Neural cell (in vitro differentiated cells): ENCODE measurements around the gene PDCD1. TPM values are rescaled to one million over a fixed set of nuclear protein-coding genes. Genes with fewer than 3 reads are reported as not detected.
A peak's percentile ranks its signal among the peaks of the same experiment; 100 is the strongest.

Source experiments
- H2AFZ ChIP-seq: fragments of 200-600, 300-800 bp; sonication (generic), shearing (Covaris generic); 2 replicates; pipeline ENCODE4 v1.6.0; 2014; ENCODE audit warnings: low read depth, mild to moderate bottlenecking, antibody characterized with exemption, low read length, moderate library complexity
- H3F3A ChIP-seq: fragments of 200-600 bp; shearing (Covaris generic); 2 replicates; pipeline ENCODE4 v1.6.1; 2016; ENCODE audit warnings: mild to moderate bottlenecking, moderate library complexity, mixed read lengths, antibody characterized with exemption, low read length; ENCODE audit not compliant: insufficient read depth, poor library complexity, severe bottlenecking
- H3K27ac ChIP-seq: fragments of 200-600, 300-800 bp; sonication (generic), shearing (Covaris generic); 2 replicates; pipeline ENCODE4 v1.5.1; 2014; ENCODE audit warnings: mild to moderate bottlenecking, low read length, moderate library complexity
- H3K27me3 ChIP-seq: fragments of 300-800, 200-600 bp; sonication (generic), shearing (Covaris generic); 2 replicates; pipeline ENCODE4 v1.6.0; 2014; ENCODE audit warnings: mild to moderate bottlenecking, low read depth, low read length, moderate library complexity; ENCODE audit not compliant: insufficient read depth
- H3K36me3 ChIP-seq: fragments of 300-800, 200-600 bp; sonication (generic), shearing (Covaris generic); 2 replicates; pipeline ENCODE4 v1.5.1; 2014; ENCODE audit warnings: mild to moderate bottlenecking, antibody characterized with exemption, low read length, moderate library complexity; ENCODE audit not compliant: insufficient read depth
- H3K4me2 ChIP-seq: fragments of 300-800, 200-600 bp; sonication (generic), shearing (Covaris generic); 2 replicates; pipeline ENCODE4 v1.6.0; 2014; ENCODE audit warnings: mild to moderate bottlenecking, low read length
- H3K4me3 ChIP-seq: fragments of 300-800, 200-600 bp; sonication (generic), shearing (Covaris generic); 2 replicates; pipeline ENCODE4 v1.5.1; 2014; ENCODE audit warnings: mild to moderate bottlenecking, low read length, moderate library complexity
- H3K79me2 ChIP-seq: fragments of 200-600 bp; shearing (Covaris generic); replicated peaks from 2 replicates; pipeline ENCODE4 v1.6.0; 2014; ENCODE audit warnings: mild to moderate bottlenecking, low read length, moderate library complexity; ENCODE audit not compliant: insufficient read depth
- H3K9ac ChIP-seq: fragments of 300-800, 200-600 bp; sonication (generic), shearing (Covaris generic); 2 replicates; pipeline ENCODE4 v1.6.1; 2016; ENCODE audit warnings: mild to moderate bottlenecking, low read length, mixed read lengths
- H3K9me2 ChIP-seq: fragments of 200-600 bp; shearing (Covaris generic); 2 replicates; pipeline ENCODE4 v1.6.1; 2016; ENCODE audit warnings: mild to moderate bottlenecking, low read length, mixed read lengths; ENCODE audit not compliant: insufficient read depth
- H3K9me3 ChIP-seq: fragments of 200-600, 300-800 bp; sonication (generic), shearing (Covaris generic); 2 replicates; pipeline ENCODE4 v1.6.1; 2016; ENCODE audit warnings: mild to moderate bottlenecking, mixed run types, low read length, moderate library complexity, mixed read lengths
- H4K20me1 ChIP-seq: fragments of 200-600 bp; shearing (Covaris generic); 2 replicates; pipeline ENCODE4 v1.6.1; 2016; ENCODE audit warnings: mild to moderate bottlenecking, mixed run types; ENCODE audit not compliant: insufficient read depth
- CTCF ChIP-seq: fragments of 450-650 bp; IDR thresholded peaks from 2 replicates; pipeline ENCODE4 v1.5.1; 2014; ENCODE audit warnings: antibody characterized with exemption, mild to moderate bottlenecking, moderate library complexity; ENCODE audit not compliant: poor library complexity, severe bottlenecking
- EP300 ChIP-seq: fragments of 450-650 bp; conservative IDR thresholded peaks from 2 replicates; pipeline ENCODE4 v1.6.1; 2014; ENCODE audit warnings: antibody characterized with exemption, mild to moderate bottlenecking, moderate library complexity; ENCODE audit not compliant: poor library complexity, severe bottlenecking
- EZH2 ChIP-seq: fragments of 200-600, 300-800 bp; shearing (Covaris generic), sonication (generic); IDR thresholded peaks from 2 replicates; pipeline ENCODE4 v1.6.1; 2014; ENCODE audit warnings: antibody characterized with exemption, low read length, borderline replicate concordance, mild to moderate bottlenecking; ENCODE audit not compliant: insufficient read depth, poor library complexity, severe bottlenecking
- MXI1 ChIP-seq: fragments of 450-650 bp; conservative IDR thresholded peaks from 2 replicates; pipeline ENCODE4 v1.6.1; 2014; ENCODE audit warnings: antibody characterized with exemption, mild to moderate bottlenecking; ENCODE audit not compliant: poor library complexity, severe bottlenecking
- RAD21 ChIP-seq: fragments of 450-650 bp; conservative IDR thresholded peaks from 2 replicates; pipeline ENCODE4 v1.6.1; 2014; ENCODE audit warnings: antibody characterized with exemption, mild to moderate bottlenecking, moderate library complexity
- REST ChIP-seq: IDR thresholded peaks from 2 replicates; pipeline ENCODE4 v1.6.1; 2012; ENCODE audit warnings: borderline replicate concordance
- SMC3 ChIP-seq: fragments of 450-650 bp; conservative IDR thresholded peaks from 2 replicates; pipeline ENCODE4 v1.6.1; 2014; ENCODE audit warnings: antibody characterized with exemption, mild to moderate bottlenecking, moderate library complexity; ENCODE audit not compliant: poor library complexity
- TAF1 ChIP-seq: IDR thresholded peaks from 2 replicates; pipeline ENCODE4 v1.6.1; 2012; ENCODE audit warnings: low read depth
- polyA plus RNA-seq: library from polyadenylated mRNA; depleted of rRNA; stranded (reverse); fragments of >200 nt; gene quantifications from 2 replicates; pipeline ENCODE4 v1.2.3, GENCODE V29; 2014

The PDCD1 gene
- polyA plus RNA-seq, 1 donor from 2014 or later: not detected

GRCh38 chr2:241884951-241885290 is 26.2 kb upstream of the PDCD1 start:
- Histone ChIP-seq H3K36me3 (no peaks in the 10 kb centered on the region), H3K9me2 (no peaks in the 10 kb centered on the region), H3K4me3 (peak overlapping the region; percentile 36), H3K79me2 (no peaks in the 10 kb centered on the region), H3K9me3 (no peaks in the 10 kb centered on the region), H4K20me1 (no peaks in the 10 kb centered on the region), H3K4me2 (no peak overlapping the region), H3K27me3 (no peaks in the 10 kb centered on the region), H3K9ac (peak overlapping the region; percentile 26), H3K27ac (peak overlapping the region; percentile 40), H3F3A (no peaks in the 10 kb centered on the region), H2AFZ (no peak overlapping the region)
- TF ChIP-seq SMC3 (no peak), EZH2 (no peak), CTCF (no peak), TAF1 (no peak), REST (no peak), MXI1 (no peak)

- Histone ChIP-seq H3K9me2 (no peaks in the 10 kb centered on the region), H3K9ac (no peak overlapping the region), H3F3A (no peaks in the 10 kb centered on the region), H3K36me3 (no peaks in the 10 kb centered on the region), H3K27me3 (no peaks in the 10 kb centered on the region), H3K9me3 (no peaks in the 10 kb centered on the region), H3K4me3 (peak overlapping the region; percentile 66), H3K27ac (no peak overlapping the region), H3K79me2 (no peaks in the 10 kb centered on the region), H3K4me2 (no peak overlapping the region), H2AFZ (no peak overlapping the region), H4K20me1 (no peaks in the 10 kb centered on the region)
- TF ChIP-seq EZH2 (no peak), CTCF (no peak), MXI1 (no peak), RAD21 (no peak), SMC3 (no peak), TAF1 (no peak), EP300 (no peak)
Measured at GRCh38 chr2:241882091-241882625, 23.5 kb upstream of the PDCD1 start.
